HEK293 (cell line): Measurements from ENCODE around the gene MAGI2.

Experiments used
- CTCF ChIP-seq: fragments of 450-650 bp; formaldehyde crosslinking; IDR thresholded peaks from 2 replicates; pipeline ENCODE4 v1.5.1; 2016; ENCODE audit warnings: missing biosample characterization, missing genetic modification characterization
- GLI4 ChIP-seq: fragments of 450-650 bp; formaldehyde crosslinking; IDR thresholded peaks from 2 replicates; pipeline ENCODE4 v1.5.1; 2016; ENCODE audit warnings: missing biosample characterization, missing genetic modification characterization
- HOXD13 ChIP-seq: sonication (generic); formaldehyde crosslinking; IDR thresholded peaks from 2 replicates; pipeline ENCODE4 v1.8.0; 2022; ENCODE audit warnings: missing genetic modification reagents, borderline replicate concordance
- PRDM2 ChIP-seq: fragments of 450-650 bp; formaldehyde crosslinking; IDR thresholded peaks from 2 replicates; pipeline ENCODE4 v1.5.1; 2016; ENCODE audit warnings: missing biosample characterization, missing genetic modification characterization, borderline replicate concordance
- SCRT2 ChIP-seq: fragments of 450-650 bp; formaldehyde crosslinking; IDR thresholded peaks from 2 replicates; pipeline ENCODE4 v1.5.1; 2016; ENCODE audit warnings: missing biosample characterization, missing genetic modification characterization
- TCF7L2 ChIP-seq: IDR thresholded peaks from 2 replicates; pipeline ENCODE4 v1.6.1; 2011; ENCODE audit warnings: low read depth, mild to moderate bottlenecking, inconsistent platforms, low read length, moderate library complexity, borderline replicate concordance
- WT1 ChIP-seq: fragments of 450-650 bp; formaldehyde crosslinking; IDR thresholded peaks from 2 replicates; pipeline ENCODE4 v1.5.1; 2016; ENCODE audit warnings: missing biosample characterization, missing genetic modification characterization
- ZBTB21 ChIP-seq: fragments of 450-650 bp; formaldehyde crosslinking; IDR thresholded peaks from 2 replicates; pipeline ENCODE4 v1.5.1; 2017; ENCODE audit warnings: missing biosample characterization, missing genetic modification characterization
- ZEB2 ChIP-seq: fragments of 450-650 bp; formaldehyde crosslinking; IDR thresholded peaks from 2 replicates; pipeline ENCODE4 v1.5.1; 2016; ENCODE audit warnings: missing biosample characterization, missing genetic modification characterization
- ZNF350 ChIP-seq: fragments of 450-650 bp; formaldehyde crosslinking; IDR thresholded peaks from 2 replicates; pipeline ENCODE4 v1.5.0; 2017; ENCODE audit warnings: missing biosample characterization, mild to moderate bottlenecking, missing genetic modification characterization
- ZNF501 ChIP-seq: fragments of 450-650 bp; formaldehyde crosslinking; IDR thresholded peaks from 2 replicates; pipeline ENCODE4 v1.5.1; 2016; ENCODE audit warnings: missing biosample characterization, missing genetic modification characterization
- ZNF747 ChIP-seq: fragments of 450-650 bp; formaldehyde crosslinking; IDR thresholded peaks from 2 replicates; pipeline ENCODE4 v1.5.1; 2016; ENCODE audit warnings: missing biosample characterization, missing genetic modification characterization

GRCh38 chr7:79464051-79464450 is 10.6 kb upstream of the MAGI2 start:
- no peak for TF ChIP-seq CTCF (tag by site-specific recombination)
- TF ChIP-seq SCRT2 (tag by site-specific recombination): no peak
- no peak for TF ChIP-seq HOXD13 (CRISPR knock-in tag)
- no peak for TF ChIP-seq TCF7L2
- no peak for TF ChIP-seq ZNF350 (tag by site-specific recombination)
- no peak for TF ChIP-seq WT1 (tag by site-specific recombination)
- no peak for TF ChIP-seq PRDM2 (tag by site-specific recombination)
- no peak for TF ChIP-seq ZBTB21 (tag by site-specific recombination)
- no peak for TF ChIP-seq ZNF747 (tag by site-specific recombination)
- no peak for TF ChIP-seq ZNF501 (tag by site-specific recombination)
- TF ChIP-seq ZEB2: no peak
- no peak for TF ChIP-seq GLI4
